DMS114 treated with DMSO at 0.1 percent for 48 hours (cell line): ENCODE data around the gene ABLIM3.

Experiments
- DNase-seq: peaks from one replicate; lab custom pipeline; 2025; ENCODE audit not compliant: unreplicated experiment; lab: John Stamatoyannopoulos, UW

Gene ABLIM3

DNA sequence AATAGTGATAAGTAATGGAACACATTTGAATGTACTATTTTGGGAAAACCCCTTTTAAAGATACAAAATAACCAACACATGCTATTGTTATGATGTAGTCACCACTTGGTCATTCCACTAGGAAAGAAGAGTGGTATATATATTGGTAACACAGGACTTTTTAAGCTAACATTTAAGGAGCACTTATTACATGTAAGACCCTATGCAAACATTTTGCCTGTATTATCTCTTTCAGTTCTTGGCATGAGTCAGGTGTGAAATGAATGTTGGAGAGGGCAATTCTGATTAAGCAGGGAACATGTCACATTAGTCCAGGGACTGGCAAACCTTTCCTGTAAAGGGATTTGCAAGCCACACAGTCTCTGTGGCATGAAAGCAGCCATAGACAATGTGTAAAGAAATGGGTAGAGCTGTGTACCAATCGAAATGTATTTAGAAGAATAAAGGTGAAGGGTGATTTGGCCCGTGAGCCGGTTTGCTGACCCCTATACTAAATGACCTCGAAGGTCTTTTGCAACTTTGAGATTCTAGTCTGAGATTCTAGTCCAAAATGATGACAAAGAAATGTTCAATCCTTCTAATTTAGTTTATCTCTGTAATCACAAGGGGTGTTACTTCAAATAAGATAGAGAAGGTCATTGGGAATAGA is 15.3 kb downstream of the ABLIM3 start:
- no peak for DNase-seq

DNA sequence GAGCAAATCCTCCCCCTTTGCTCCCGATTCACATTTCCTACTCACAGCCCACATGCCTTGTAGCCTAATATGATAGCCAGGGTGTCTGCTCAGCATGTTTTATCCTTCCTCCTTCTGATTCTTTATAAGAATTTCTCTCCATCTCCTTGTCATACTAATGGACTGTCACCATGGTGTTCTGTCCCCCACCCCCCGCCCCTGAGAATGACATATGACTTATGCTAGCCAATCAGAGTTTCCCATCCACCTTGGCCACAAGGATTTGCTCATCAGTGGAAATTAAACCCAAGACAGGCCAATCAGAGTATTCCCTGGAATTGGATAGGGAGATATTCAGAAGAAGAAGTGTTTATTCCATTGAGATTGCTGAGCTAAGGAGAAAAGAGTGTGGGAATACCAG is 16.0 kb downstream of the ABLIM3 start:
- no peak for DNase-seq

DNA sequence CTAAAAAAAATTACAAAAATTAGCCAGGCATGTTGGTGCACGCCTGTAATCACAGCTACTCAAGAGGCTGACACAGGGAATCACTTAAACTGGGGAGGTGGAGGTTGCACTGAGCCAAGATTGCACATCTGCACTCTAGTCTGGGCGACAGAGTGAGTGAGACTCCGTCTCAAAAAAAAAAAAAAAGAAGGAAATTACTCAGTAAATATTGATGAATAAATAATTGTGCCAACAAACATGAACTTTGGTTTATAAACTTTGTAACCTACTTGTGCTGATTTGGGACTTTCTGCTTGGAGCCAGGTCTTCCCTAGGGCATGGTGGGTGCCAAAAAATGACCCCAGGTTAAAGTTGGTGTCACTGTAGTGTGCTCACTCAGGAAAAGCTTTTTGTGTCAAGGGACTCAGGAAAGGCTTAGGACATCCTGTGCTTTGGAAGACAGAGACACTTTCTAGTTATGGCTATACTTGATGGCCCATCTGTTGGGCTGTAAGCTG is 19.0 kb downstream of the ABLIM3 start:
- no peak for DNase-seq

- DNase-seq, result no peak
These were observed 19.9 kb downstream of the ABLIM3 start for GRCh38 chr5:149161026-149161687.

GRCh38 chr5:149161850-149162249 is 20.6 kb downstream of the ABLIM3 start:
- no peak for DNase-seq

DNA sequence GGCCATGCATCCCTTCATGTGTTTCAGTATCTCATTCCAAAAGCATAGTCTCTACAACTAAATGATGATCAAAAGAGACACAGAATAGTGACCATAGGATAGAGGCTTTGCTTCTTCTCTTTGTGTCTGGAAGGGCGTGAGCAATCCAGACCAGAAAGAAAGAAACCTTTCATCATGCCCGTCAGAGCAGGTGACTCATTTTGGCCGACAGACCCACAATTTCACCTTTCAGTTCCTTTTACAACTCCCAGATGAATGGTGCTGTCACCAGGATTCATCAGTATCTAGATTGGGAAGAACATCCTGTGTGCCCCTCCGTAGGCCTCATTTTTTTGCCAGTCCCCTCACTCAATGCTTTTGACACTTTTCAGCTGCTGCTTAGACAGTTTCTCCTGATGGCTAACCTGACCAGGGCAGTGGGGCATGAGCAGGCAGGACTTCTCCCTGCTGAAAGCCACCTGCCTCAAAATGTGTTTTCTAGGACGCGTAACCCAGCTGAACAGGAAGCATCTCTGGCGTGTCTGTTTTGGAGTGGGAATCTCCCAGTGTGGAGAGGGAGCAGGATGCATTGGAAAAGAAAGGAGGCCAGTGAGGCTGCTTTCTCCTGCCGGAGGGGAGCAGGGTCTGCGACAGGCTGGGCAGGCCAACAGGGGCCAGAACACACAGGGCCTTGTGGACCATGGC is 21.2 kb downstream of the ABLIM3 start:
- no peak for DNase-seq

- DNase-seq, result no peak
These were observed 23.4 kb downstream of the ABLIM3 start for GRCh38 chr5:149164731-149165130.

- DNase-seq, result no peak
These were observed 24.8 kb downstream of the ABLIM3 start for GRCh38 chr5:149166128-149166527.

DNA sequence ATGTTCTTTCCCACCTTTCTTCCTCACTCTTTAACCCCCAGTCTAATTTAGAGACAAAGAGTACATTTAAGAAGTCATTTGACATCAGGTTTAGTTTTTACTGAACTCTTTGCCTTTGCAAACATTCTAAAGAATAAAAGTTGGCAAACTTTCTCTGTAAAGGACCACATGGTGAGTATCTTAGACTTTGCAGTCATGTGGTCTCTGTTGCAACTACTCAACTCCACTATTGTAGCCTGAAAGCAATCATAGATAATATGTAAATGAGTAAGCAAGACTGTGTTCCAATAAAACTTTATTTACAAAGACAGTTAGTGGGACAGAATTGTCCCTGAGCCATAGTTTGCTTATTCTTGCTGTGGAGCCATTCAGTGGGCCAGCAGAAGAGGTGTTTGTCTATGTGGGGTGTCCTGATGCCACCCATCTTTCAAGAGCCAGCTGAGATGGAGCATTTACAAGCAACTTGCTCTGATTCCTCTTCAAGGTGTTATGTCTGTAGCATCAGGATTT is 25.4 kb downstream of the ABLIM3 start:
- DNase-seq, result no peak

DNA sequence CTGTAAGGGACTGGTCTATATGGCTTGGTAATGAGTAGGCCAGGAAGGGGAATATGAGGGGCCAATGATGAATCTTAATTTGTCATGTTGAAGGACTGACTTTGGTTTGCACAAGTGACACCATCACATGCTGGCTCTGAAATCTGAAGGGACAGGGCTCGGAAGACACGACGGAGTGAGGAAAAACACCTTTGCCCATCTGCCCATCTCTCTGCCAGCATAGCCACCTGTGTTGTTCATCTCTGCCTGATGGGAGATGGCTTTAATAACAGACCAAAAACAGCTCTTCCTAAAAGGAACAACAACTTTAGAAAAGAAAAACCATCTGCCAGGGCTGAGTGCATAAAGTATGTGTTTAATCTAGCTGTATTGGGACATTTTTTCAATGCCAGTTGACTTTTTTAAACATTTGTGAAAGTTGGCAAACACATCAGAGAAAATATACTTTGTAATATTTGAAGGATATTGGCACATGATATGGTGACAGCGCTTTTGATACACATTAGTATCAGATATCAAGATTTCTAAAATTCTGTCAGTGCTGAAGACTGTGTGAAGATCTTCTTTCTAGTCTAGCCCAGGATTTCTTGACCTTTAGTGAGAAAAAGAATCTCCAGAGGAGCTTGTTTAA is 27.1 kb downstream of the ABLIM3 start:
- DNase-seq, result no peak

DNA sequence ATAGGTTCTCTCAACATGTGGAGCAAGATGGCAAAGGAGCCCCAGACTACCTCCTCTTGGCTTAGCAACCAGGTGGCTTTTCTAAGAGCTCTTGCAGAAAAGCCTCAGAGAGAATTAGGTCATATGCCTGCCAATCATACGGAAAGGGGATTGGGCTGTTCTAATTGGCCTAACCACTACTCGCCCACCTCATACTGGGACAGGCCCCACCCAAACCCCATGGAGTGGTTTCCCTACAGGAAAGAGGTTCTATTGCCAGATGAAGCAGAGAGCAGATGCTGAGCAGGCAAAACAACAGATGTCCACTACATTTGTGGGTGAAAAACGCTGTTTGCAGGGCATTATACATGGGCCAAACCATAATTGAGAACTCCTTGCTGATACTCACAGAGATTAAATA is 29.0 kb downstream of the ABLIM3 start:
- no peak for DNase-seq

DNA sequence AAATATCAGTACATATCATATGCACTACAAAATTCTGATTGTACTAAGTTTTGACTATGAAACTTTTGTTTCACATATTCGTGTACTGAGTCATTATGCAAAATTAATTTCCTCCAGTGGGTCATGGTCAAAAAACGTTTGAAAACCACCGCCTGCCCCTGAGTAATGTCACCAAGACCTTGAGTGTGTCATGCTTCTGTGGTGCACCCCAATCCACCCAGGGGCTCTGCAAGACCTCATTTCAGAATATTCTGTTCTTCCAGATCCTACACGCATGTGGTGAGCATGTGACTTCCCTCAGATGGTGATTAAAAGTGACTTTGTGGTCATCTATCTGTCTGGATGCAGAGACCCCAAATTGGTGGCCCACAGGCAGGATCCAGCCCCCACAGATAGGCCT is 31.0 kb downstream of the ABLIM3 start:
- DNase-seq, result no peak

DNA sequence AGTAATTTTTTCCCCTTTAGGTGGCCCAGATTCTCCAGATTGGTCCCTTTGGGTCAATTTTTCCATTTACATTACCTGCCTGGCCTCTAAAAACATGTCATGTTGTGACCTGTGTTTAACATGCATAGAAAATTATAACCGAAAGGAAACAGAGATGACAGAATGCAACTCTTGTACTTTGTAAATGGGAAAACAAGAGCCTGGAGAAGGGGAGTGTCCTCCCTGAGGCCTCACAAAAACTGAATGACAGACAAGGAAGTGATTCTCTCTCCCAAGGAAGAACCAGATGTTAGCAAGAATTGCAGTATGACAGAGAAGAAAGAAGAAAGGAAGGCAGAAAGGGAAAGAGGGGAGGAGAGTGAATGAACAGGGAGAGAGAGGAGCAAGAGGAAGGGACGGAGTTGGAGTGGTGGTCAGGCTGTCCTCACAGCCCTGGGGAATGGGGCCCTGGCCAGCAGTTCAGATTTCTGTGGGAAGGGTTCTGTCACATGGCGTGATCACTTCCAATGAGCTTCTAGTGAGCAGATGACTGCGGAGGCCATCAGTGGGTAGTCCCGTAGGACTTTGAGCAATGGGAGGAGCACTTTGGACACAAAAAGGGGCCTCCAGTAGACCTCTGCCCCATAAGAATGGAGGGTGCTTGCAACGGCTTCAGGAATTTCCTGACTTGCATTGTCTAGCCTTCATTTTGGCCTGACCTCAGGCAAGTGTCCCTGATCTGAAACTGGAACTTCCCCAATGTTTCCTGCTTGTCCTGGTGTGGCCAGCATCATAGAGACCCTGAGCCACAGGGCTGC is 31.6 kb downstream of the ABLIM3 start:
- no peak for DNase-seq

DNA sequence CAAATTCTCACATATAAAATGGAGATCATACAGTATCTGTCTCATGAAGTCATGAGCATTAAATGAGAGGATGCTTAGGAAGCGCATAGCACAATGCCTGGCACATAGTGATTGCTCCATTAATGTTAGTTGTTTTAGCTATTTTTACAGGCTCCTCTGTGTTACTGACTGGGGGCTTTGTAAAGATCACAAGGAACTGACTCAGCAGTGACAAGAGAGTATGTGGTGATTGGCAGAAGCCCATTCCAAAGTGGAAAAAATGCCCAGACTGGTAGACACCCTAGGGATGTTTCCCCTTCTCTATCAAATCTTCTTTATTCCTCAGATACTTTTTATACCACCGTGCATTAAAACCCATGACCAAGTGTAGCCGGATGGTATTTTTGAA is 33.5 kb downstream of the ABLIM3 start:
- DNase-seq, result no peak

DNA sequence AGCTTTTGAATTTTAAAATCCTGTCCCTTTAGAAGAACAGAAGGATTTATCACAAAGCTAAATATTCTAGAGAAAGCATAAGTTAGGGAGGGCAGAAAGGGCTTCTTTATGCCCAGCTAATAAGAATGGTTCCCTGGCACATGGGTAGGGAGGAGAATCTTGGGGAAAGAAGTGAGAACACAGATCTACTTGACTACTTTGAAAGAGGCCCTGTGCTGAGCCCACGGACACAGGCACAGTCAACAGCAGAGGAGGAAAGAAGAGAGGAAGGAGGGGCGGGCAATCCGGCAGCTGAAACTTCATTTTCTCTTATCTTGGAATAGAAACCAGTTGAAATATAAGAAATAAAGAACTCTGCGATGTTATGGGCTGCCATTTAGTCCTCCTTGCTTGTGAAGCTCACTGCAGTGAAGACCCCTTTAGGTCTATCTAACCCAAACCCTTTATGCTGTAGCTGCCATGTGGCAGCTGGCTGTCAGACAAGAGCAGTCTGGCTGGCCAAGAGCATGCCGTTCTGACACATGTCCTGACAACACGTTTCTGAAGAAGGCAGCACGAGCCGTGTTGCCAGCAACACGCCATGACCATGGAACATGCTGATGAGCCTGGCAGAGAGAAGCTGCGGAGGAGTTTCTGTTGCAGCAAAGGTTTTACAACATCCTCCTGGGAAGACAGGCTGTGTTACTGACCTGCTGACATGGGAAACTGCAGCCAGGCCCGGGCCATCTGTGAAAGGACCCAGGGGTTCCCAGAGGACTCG is 34.2 kb downstream of the ABLIM3 start:
- DNase-seq, result no peak

GRCh38 chr5:149177339-149177843 is 36.1 kb downstream of the ABLIM3 start:
- no peak for DNase-seq

DNA sequence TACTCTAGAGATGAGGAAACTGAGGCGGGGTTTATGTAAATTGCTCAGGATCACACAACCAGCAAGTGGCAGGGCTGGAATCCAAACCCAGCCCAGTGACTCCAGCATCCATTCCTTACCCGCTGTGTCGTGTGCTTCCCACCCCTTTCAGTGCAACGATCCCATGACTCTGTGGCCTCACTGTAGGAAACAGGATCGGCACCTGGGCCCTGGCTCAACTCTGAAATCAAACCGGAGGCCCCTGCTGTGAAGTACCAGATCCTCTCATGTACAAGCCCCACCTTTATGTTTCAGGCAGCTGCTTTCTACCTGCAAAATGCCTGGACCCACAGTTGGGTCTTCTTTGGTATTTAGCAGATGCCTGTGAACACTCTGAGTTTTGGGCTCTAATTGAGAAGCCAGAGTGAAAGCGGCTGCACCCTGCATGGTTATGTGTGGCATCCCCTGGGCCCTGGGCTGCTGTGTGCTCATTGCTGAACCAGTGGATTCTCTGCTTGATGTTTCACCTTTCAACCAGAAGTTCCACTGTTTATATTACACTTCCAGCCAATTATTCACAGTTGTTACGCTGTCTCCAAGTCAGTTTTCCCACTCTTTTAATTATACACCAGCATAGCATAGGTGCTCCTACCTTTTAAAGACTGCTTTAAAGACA is 36.7 kb downstream of the ABLIM3 start:
- DNase-seq, result no peak

DNA sequence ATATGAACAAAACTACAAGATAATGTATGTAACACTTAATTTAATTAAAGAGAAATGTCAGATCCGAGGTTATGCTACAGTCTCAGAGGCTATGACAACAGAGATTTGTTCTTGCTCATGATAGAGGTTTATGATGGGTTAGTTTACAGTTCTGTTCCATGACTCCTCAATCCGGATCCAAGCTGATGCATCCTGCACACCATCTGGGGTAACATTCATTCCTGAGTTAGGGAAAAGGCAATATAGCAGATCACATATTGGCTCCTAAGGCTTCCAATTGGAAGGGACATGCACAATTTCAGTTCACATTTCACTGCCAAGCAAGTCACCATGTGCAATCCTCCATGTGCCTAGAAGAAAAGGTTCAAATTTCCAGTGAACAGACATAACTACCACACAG is 40.4 kb downstream of the ABLIM3 start:
- DNase-seq, result no peak

- no peak for DNase-seq
These were observed 40.9 kb downstream of the ABLIM3 start for GRCh38 chr5:149182241-149182640.
